Renal cortex interstitium (tissue), 11 donors: ENCODE data around the gene ERVV-1. TPM values are rescaled to one million over a fixed set of nuclear protein-coding genes. Genes with fewer than 3 reads are reported as not detected.
"Not testable (repeated sequence)": the region's sequence is repeated elsewhere in the genome, so short reads cannot be mapped to it uniquely, and the experiment has no call there.

Experiments used
- DNase-seq, 11 donors: peaks; one replicate each; pipeline ENCODE4 v3.0.0-alpha.2; 2013; ENCODE audit warnings: low read depth in 9 of 11, low spot score in 4 of 11; ENCODE audit errors: extremely low read depth in 1 of 11
- polyA plus RNA-seq, 3 donors: library from polyadenylated mRNA; unstranded; fragments of 120-200 nt; gene quantifications; one replicate each; pipeline ENCODE4 v1.2.1, GENCODE V29; 2013; ENCODE audit not compliant: insufficient read length in 3 of 3

The ERVV-1 gene
- polyA plus RNA-seq, 3 donors = 0.07 to 0.11 (median 0.09) TPM

DNA sequence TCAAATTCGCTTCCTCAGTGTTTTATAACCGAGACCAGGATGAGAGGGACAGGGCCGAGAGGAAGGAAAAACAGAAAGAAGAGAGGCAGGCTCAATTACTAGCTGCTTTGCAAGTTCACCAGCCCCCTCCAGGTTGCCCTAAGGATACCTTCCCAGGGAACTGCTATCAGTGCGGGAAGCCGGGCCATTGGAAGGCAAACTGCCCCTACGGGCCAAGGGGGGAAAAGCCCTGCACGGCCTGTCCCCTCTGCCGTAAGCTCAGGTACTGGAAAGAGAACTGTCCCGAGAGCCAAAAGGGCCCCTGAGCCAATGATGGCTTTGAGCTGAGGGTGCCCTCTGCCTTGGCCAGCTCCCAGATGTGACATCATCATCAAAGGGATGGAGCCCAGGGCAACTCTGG lies 3.2 kb upstream of the ERVV-1 start:
- DNase-seq = no peak

DNA sequence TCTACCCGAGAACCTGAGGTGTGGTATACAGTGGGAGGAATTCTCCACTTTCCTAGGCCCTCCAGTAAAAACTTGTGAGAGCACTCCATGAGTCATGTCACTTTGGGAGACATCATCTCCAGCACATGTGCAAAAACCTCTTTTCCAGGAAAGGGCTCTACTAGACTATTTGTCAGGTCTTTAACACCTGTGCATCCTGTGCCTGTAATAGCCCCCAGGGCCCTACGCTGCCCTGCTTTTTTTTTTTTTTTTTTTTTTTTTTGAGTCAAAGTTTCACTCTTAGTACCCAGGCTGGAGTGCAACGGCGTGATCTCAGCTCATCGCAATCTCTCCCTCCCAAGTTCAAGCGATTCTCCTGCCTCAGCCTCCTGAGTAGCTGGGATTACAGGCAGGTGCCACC lies 1.7 kb upstream of the ERVV-1 start:
- DNase-seq = no peak

DNA sequence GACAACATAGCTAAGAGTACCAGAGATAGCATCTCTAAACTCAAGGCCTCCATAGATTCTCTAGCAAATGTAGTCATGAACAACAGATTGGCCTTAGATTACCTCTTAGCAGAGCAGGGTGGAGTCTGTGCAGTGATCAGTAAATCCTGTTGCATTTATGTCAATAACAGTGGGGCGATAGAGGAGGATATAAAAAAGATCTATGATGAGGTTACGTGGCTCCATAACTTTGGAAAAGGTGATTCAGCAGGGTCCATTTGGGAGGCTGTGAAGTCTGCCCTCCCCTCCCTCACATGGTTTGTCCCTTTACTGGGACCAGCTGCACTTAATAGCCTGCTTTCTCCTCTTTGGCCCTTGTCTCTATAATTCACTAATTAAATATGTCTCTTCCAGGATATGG lies 1.4 kb downstream of the ERVV-1 start:
- DNase-seq = no peak

DNA sequence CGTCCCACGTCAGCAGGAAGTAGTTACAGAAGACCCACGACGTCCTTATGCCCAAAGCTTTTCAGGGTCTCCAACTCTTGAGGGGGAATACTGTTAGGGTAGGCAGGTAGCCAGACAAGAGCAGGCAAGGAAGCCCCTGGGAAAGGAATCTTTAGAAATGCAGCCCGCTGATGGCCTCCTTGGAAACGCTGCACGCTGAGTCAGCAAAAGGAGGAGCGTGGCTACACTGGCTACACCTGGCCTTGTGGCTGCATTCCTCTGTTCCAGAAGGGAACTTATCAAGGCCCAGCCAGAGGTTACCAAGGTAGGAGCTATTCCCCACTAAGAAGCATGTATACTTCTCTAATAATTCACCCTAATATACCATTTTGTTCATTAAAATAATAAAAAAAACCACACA lies 2.0 kb downstream of the ERVV-1 start:
- DNase-seq = no peak

DNA sequence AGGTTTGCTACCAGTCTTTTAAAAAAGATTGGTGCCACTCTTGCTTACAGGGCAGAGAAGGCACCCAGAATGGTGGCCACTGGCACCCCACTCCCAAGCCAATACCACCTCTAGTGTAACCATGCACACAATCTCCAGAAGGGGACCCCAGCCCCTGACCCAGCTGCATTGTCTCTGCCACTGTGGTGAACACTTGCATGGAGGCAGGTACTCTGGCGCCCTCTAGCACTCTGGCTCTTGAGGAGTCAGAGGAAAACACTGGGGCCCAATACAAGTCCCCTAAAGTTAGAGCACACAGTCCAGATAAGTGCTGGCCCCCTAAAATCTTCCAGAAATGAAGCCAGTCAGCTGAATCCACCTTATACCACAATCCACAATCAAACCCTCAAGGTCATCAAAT lies 6.0 kb downstream of the ERVV-1 start:
- DNase-seq = no peak

DNA sequence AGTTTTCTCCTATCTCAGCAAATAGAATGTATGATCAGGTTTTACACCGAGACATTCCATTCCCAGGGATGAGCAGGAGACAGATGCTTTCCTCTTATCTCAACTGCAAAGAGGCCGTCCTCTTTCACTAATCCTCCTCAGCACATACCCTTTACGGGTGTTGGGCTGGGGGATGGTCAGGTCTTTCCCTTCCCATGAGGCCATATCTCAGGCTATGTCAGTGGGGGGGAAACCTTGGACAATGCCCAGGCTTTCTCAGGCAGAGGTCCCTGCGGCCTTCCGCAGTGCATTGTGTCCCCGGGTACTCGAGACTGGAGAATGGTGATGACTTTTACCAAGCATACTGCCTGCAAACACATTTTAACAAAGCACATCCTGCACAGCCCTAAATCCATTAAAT lies 14.6 kb downstream of the ERVV-1 start:
- not testable (repeated sequence) for DNase-seq

DNA sequence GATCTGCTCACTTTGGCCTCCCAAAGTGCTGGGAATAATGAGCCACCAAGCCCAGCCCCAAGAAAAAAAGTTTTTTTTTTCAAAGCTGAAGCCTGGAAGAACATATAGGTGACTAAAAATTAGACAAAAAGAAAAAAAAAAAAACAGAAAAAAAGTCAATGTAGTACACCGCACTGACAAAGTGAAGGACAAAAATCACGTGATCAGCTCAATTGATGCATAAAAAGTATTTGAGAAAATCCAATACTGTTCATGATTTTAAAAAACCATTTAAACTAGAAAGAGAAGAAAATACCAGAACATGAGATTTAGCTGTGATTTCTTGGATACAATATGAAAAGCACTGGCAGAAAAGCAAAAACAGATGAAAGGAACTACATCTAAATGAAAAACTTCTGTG lies 20.3 kb downstream of the ERVV-1 start:
- DNase-seq = no peak

DNA sequence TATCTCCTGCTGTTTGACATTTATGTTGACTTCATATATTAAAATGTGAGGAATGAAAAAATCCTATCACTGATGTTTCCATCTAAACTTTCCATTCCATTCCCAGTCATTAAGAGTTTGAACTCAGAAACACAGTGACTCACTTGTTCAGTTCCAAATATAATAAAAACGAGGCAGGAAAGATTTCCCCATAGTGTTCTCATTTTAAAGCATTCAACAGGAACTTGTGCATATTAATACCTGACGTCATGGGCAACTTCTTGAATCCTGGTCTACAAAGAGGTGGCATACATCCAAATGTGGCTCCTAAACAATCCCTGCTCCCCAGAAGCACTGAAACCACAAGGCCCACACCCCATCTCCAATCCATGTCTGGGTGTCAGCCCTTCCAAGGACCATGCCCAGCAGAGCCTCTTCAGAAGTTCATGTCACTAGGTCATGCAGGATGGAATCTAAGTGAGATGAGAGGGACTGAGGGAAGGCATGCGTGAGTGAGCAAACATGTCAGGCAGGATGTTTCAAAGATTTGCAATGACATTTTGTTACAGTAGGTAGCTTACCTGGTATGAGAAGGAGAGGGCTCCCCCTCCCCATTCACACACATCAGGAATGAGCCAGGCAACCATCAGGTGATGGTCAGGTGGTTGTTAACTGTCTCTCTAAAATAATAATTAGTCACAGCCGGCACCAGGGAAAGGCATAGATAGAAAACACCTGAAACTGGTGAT lies 21.4 kb downstream of the ERVV-1 start:
- DNase-seq = no peak

DNA sequence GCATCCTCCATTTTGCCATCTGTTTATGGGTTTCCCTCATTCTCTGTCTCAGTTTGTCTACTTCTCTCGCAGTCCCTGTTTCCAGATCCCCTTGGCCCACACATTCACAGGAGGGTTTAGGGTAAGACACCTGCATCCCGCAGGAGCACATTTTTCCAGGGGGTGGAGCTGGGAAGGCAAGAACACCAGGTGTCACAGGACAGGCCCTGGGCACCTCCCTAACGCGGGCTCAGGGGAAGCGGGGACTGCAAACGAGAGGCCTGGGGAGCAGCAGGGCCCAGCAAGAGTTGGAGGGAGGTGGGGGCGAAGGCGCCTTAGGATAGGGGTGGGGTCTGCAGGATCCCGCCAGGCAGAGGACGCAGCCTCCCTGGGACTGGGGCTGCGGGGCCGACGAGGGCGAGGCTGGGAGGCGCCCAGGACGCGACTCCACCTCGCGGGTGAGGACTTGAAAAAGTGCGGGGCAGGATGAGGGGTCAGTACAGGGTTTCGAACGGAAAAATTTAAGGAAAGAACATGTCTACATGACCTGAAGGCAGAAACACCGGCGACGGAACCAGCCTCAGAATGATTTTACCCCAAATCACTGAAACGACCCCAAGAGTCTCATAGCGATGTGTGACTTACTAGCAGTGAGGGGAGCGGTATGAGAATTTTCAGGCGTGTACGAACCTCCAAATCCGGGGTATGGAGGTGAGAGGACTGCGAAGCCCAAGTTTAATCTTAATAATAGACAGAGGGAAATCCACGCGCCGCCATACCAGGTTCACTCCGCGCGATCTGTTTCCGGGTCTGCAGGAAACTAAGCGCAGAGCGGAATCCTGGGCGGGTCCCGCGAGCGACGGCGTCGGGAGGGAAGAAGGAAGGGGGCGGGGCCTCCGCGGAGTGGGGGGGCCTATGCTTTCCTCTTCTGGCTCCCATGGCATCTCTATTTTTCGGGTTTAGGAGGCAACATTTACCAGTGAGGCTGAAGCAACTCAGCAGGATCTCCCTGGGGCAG lies 23.7 kb downstream of the ERVV-1 start:
- peak in 8 of 11 donors; percentile 29 to 52 (median 38) for DNase-seq

DNA sequence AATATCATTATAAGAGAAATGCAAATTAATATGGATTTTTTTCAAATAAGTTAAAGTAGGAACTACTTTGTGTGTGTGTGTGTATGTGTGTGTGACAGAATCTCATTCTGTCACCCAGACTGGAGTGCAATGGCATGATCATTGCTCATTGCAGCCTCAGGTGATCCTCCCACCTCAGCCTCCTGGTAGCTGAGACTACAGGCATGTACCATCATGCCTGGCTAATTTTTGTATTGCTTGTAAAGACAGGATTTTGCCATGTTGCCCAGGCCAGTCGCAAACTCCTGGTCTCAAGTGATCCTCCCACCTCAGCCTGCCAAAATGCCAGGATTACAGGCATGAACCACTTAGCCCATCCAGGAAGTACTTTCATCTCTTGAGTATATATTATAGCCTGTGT lies 27.6 kb downstream of the ERVV-1 start:
- no peak for DNase-seq

DNA sequence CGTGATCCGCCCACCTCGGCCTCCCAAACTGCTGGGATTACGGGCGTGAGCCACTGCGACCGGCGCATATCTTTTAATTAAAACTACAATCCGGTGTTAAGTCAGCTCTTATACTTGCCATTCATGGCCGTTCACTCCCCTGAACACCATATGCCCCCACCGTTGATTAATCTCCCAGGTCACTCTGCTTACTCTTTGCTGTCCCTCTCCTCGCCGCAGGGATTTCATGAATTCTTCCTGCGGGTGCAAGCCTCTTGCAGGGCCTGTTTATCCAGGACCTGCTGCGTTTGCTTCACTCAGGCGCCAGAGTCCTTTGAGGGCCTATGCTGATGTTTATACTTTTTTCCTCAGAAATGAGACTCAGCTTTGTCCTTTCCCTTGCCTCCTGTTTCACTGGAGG lies 31.8 kb downstream of the ERVV-1 start:
- no peak for DNase-seq

DNA sequence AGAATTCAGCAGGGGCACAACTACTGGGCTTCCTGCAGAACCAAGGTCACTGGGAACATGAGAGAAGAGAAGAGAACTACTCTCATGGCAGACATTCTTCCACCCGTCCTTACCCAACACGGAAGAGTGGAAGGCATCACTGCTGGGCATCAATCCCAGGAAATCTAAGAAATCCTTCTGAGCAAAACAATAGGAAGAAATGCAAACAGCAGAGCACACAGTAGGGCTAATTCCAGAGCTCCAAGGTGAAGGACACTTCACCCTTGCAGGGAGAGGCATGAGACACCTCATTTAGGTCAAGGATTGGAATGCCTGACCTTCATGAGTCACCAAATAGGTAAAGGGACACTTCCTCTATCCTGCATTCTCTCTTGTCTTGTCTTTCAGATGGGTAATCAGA lies 33.7 kb downstream of the ERVV-1 start:
- DNase-seq = no peak

DNA sequence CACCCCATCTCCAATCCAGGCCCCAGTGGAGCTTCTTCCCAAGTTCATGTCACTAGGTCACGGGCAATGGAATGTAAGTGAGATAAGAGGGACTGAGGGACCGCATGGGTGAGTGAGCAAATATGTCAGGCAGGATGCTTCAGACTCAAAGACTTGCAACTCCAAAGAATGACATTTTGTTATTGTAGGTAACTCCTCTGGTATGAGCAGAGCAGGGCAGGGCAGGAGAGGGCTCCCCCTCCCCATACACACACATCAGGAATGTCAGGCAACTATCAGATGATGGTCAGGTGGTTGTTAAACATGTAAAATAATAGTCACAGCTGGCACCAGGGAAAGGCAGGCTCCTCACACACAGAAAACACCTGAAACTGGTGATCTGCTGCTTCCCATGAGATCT lies 41.4 kb downstream of the ERVV-1 start:
- no peak for DNase-seq

DNA sequence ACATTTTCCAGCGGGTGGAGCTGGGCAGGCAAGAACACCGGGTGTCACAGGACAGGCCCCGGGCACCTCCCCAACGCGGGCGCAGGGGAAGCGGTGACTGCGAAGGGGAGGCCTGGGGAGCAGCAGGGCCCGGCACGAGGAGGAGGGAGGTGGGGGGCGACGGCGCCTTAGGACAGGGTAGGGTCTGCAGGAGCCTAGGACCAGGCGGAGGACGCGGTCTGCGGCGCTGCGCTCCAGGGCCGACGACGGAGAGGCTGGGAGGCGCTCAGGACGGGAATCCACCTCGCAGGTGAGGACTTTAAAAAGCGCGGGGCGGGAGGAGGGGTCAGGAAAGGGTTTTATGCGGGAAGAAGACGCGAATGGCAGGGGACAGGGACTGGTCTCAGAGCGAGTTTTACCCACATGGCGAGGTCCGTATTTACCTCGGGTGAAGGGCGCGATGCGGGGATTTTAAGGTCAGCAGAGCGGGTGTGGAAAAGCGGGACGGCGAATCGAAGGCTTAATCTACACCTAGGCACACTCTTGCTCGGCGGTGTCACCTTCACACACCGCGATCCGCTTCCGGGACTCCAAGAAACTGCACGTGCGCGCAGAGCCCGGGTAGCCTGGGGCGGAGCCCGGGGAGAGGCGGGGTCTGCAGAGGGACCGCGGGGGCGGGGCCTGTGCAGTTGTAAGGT lies 44.3 kb downstream of the ERVV-1 start:
- DNase-seq = peak in 8 of 11 donors; percentile 23 to 68 (median 42)

Other genes starting within 250 kb of the ERVV-1 start
- 10 to 100 TPM in 1 of 3 donors, 1 to 10 TPM in 2; 6.5 to 13.0 (median 9.4) TPM for gene ZNF600, start 227.1 kb upstream of the ERVV-1 start, polyA plus RNA-seq
- gene ZNF28, start 192.3 kb upstream of the ERVV-1 start, polyA plus RNA-seq = 10 to 100 TPM; 17.8 to 23.1 (median 19.0) TPM
- gene ZNF468, start 156.3 kb upstream of the ERVV-1 start, polyA plus RNA-seq = 10 to 100 TPM; 33.1 to 53.7 (median 45.2) TPM
- 10 to 100 TPM; 22.6 to 64.4 (median 31.3) TPM for gene ZNF320, start 116.3 kb upstream of the ERVV-1 start, polyA plus RNA-seq
- gene ZNF888, start 90.5 kb upstream of the ERVV-1 start, polyA plus RNA-seq = 10 to 100 TPM; 12.2 to 15.3 (median 13.0) TPM
- 10 to 100 TPM; 14.1 to 18.3 (median 16.8) TPM for gene ZNF816, start 51.0 kb upstream of the ERVV-1 start, polyA plus RNA-seq
- under 1 TPM in 1 of 3 donors, not detected in 2; 0.06 TPM for gene ERVV-2, start 30.8 kb downstream of the ERVV-1 start, polyA plus RNA-seq
- 10 to 100 TPM; 41.9 to 92.3 (median 46.9) TPM for gene ZNF160, start 89.5 kb downstream of the ERVV-1 start, polyA plus RNA-seq
- 10 to 100 TPM; 21.9 to 30.5 (median 24.0) TPM for gene ZNF415, start 119.0 kb downstream of the ERVV-1 start, polyA plus RNA-seq
- 10 to 100 TPM; 11.0 to 13.7 (median 12.9) TPM for gene ZNF347, start 145.1 kb downstream of the ERVV-1 start, polyA plus RNA-seq
- gene ZNF665, start 179.4 kb downstream of the ERVV-1 start, polyA plus RNA-seq = 1 to 10 TPM; 6.8 to 9.3 (median 7.7) TPM
- 10 to 100 TPM; 46.6 to 57.0 (median 54.8) TPM for gene ZNF677, start 241.0 kb downstream of the ERVV-1 start, polyA plus RNA-seq
- gene VN1R2, start 244.4 kb downstream of the ERVV-1 start, polyA plus RNA-seq = not detected